Placental epithelial cell (primary cell): ENCODE measurements around the gene NUTM2D. TPM values are rescaled to one million over a fixed set of nuclear protein-coding genes. Genes with fewer than 3 reads are reported as not detected.

Experiments used
- small RNA-seq: library from RNA; depleted of rRNA; stranded (forward); fragments of <200 nt; gene quantifications from one replicate; pipeline ENCODE3, GENCODE V24; 2012
- total RNA-seq: library from RNA; depleted of rRNA; stranded (reverse); fragments of >200 nt; gene quantifications from 2 replicates; pipeline ENCODE4 v1.2.3, GENCODE V29; 2012

The NUTM2D gene
- total RNA-seq: 5.1 and 6.3 TPM in 2 replicates

GRCh38 chr10:87357444-87357843, at the start of gene NUTM2D:
Gene NUTM2D, plus strand, starts transcription at chr10:87357744. Its CDS starts 522 bp downstream, at chr10:87358266.

Small RNAs within 50 kb of the gene (small RNA-seq; reads per million reads assigned to genes)
- gene AL355334.1: not detected

Other genes starting within 250 kb of the NUTM2D start
- gene NUTM2A, start 132.3 kb upstream of the NUTM2D start, total RNA-seq: 0.76 and 3.9 TPM in 2 replicates
- gene MINPP1, start 147.1 kb downstream of the NUTM2D start, total RNA-seq: 18.8 and 23.6 TPM in 2 replicates